ENCODE results near the gene CDK2AP2.
"Not testable (repeated sequence)": the region's sequence is repeated elsewhere in the genome, so short reads cannot be mapped to it uniquely, and the experiment has no call there.

CDK2AP2 gene

DNA sequence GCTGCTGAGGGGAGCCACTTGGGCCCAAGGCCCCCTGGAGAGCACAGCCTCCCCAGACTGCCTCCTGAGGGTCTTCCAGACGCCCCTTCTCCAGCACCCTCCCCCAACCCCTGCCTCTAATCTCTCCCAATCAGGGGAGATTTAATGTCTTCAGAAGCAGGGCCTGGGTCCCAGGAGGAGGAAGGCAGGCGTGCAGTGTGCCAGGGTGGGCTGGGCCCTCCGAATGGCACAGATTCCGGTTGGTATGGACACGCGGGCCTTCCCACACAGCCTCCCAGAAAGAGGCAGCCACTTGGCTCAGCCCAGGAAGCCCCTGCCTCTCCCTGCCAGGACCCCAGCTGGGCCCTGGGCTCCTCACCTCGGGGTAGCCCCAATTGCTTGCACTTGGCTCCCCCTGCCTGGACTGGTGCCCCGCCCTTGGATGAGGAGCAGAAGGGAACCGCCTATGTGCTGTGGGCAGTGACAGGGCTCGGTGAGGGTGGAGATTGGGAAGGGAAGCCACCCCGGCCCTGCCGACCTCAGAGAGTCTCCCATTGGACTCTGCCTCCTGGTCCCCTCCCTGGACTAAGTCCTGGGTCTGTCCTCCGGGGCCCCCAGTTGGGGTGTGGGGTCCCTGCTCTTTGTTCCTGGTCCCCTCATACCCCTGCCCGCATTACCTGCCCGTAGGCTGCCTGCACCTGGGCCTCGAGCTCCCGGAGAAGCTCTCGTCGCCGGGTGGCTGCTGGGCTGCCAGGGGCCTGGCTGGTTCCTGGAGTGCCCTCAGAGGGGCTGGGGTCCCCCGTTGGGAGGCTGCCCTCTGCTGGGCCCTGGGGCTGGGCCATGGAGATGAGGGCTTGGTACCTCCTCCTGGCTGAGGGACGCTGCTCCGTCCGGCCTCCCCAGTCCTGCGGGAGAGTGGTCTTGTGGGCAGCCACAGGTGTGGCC, 15.9 kb upstream of the CDK2AP2 start:
- no peak for DNase-seq

DNA sequence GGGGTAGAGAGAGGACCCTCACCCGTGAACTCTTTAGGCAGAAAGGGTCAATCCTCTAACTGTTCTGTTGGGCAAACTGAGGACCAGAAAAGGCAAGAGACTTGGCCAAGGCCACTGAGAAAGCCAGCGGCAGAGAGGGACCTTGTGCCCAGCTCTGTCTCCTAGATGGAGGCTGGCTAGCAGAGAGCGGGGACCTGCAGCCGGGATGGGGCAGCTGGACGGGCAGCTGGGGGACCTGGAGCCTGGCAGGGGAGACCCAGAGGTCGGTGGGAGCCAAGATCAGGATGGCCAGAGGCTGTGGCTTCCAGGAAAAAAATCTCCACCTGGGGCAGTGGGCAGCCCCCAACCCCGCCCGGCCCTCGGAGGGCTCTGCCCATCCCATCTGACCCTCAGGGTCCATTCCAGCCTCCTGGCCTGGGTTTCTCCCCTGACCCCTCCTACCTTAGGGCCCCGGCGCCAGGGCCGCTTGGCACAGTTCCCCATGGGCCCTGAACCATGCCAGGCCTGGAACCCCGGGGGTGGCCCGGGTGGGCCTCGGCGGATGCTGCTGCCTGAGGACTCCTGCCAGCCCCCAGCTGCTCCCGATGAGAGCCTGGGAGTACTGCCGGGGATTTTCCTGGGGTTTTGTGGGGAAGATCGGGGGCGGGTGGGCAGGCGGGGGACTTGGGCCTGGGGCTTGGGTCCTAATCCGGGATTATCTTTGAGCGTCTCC, 15.0 kb upstream of the CDK2AP2 start, which contains the start of gene CABP2:
Gene CABP2, minus strand, starts transcription at position 603 of the 712 bp plus-strand sequence. Its CDS starts 120 bp downstream, at position 483.
- DNase-seq, result no peak

- DNase-seq, result no peak
Measured at GRCh38 chr11:67522338-67522737, 14.4 kb upstream of the CDK2AP2 start.

- DNase-seq, result no peak
Measured at GRCh38 chr11:67521924-67522323, 14.0 kb upstream of the CDK2AP2 start.

DNA sequence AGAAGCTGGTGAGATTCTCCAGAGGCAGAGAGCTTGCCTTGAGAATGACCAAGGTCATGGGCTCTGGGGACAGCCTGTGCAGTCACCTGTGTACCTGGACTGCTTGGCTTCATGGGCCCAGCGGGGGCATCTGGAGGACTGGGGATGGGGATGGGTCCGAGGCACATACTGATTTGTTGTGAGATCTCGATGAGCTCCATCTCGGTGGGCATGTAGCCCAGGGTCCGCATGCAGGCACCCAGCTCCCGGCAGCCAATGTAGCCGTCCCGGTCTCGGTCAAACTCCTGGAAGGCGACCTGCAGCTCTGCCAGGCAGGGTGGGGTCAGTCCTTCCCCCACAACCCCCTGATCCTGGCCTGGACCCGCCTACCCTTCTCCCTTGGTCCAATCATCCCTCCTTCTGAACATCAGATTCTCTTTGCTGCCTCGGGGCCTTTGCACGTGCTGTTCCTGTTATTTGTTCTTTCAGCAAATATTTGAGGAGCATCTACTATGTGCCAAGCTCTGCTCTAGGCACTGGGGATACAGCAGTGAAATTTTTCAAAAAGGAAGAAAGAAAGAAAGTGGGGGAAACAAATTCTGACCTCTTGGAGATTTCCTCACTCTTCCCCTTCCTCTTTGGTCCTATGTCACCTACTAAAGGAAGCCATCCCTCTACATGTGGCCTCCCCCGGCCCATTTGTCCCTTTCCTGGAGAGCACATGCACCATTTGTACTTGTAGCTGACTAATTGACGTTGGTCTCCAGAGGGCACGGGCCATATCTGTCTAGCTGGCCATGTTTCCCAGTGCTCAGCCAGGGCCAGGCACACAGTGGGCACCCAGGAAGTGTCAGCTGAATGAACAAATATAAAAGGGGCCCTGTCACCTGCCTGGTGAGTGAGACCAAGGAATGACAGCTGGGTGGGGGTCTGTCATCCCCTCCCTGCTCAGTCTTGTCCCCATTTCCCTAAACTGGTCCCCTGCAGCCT, 13.2 kb upstream of the CDK2AP2 start:
- DNase-seq, result no peak

GRCh38 chr11:67519726-67520125, 11.8 kb upstream of the CDK2AP2 start:
- no peak for DNase-seq

GRCh38 chr11:67517784-67518552, 10.0 kb upstream of the CDK2AP2 start:
- DNase-seq, result no peak

- no peak for DNase-seq
Measured at GRCh38 chr11:67516806-67517205, 8.8 kb upstream of the CDK2AP2 start.

- DNase-seq, result no peak
Measured at GRCh38 chr11:67514116-67514515, 6.2 kb upstream of the CDK2AP2 start.

GRCh38 chr11:67511558-67511957, 3.6 kb upstream of the CDK2AP2 start:
- DNase-seq, result not testable (repeated sequence)

- DNase-seq, result no peak
Measured at GRCh38 chr11:67510023-67510345, 2.0 kb upstream of the CDK2AP2 start.

DNA sequence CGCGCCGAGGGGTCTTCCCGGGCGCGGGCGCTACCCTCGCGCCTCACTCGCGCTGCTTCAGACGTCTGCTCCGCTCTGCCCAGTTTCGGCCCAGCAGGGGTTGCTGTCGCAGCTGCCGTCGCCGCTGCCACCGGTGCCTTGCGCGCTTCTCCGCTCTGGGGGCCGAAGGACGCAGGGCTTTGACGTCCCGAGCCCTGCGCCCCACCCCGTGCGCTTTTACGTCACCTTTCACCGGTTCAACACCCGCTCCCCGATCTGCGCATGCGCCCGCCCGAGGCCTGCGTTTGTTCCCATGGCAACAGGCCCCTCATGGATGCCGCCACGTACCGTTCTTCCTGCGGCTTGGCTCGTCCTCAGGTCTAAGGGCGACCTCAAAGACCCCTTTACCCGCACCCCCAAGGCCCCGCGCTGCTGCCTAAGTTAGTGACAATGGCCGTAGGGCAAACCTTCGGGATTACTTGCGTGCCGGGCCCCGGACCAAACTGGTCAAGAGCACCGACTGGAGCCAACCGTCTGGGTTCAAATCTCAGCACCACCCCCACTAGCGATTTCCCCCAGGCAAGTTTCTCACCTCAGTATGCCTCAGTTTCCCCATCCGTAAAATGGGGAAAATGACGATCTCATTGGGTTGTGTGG, 642 bp upstream of the CDK2AP2 start:
- DNase-seq, result peak; percentile 81

- no peak for DNase-seq
Measured at GRCh38 chr11:67507242-67507863, 609 bp downstream of the CDK2AP2 start.

GRCh38 chr11:67506426-67507051, 1.4 kb downstream of the CDK2AP2 start:
- no peak for DNase-seq

DNA sequence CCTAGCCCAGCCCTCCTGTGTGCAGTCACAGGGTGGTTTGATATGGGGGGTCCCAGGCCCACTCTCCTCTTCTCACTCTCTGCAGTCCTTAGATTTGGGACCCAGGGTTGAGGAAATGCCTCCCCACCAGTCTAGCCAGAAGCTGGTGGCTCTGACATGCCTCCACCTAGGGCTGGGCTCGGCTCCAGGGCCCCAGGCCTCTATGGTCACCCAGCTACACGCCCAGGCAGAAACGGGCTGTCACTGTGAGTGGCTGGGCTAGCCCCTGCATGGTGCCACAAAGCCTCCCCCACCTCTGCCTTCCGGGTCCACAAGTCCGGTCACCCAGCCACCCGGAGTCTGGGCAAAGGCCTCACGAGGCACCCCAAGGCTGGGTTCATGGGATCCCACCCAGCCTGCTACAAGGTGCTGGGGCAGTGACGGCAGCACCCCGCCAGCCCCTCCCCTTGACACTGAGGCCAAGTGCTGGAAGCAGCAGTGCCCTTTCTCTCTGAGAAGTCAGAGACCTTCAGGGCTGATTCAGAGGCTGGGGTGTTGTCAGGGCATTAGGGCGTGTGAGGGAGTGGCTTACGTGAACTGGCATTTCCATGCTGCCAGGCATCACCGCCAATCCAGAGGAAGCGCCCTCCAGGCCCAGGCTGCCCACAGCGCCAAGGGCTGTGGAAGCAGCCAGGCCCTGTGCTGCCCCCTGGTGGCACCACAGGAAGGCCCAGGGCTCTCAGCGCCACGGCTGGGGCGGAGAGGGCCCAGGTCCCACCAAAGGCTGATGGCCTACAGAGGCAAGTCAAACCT, 2.2 kb downstream of the CDK2AP2 start:
- DNase-seq, result no peak

- no peak for DNase-seq
Measured at GRCh38 chr11:67504950-67505581, 2.9 kb downstream of the CDK2AP2 start, which contains the start of gene PITPNM1. PITPNM1 (minus strand) TSS chr11:67505363; CDS start chr11:67504180, 1,183 bp downstream.

DNA sequence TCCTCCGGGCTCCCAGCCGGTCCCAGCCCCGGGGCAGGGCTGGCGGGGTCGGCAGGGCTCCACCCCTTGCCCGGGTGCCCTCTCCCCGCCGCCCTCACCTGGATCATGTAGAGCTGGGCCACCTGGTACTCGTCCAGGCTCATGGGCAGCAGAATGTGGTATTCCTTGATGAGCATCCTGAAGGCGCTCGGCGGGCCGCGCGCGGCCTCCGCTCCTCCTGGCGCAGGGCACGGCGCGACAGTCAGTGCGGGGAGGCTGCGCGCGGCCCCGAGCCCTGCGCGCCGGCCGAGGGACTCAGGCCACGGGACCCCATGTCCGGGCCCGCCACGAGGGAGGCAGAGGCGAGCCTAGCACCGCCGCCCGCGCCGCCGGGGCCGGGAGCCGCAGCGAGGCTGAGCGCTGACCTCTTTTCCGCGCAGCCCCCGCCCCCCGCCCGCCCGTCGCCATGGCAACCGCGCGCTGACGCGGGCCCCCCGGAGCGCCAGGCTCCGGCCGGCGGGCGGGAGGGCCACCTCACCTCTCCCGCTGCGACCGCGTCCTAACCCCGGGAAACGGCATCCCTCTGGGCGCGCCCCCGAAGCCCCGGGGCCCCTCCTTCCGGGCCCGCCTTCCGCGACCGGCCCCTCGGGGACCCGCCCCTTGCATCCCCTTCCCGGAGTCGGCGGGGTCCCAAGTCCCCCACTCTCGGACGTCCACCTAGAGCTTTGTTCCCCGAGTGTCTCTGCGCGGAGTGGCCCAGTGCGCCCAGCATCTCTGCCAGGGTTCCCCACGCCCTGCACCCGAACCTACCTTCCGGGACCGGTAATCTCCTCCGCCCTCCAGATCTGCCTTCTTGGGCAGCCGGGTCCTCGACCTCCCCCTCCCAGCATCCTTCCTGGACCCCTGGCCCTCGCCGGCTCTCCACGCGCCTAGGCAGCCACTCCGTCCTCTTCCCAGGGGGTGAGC, 3.7 kb downstream of the CDK2AP2 start:
- DNase-seq, result no peak
